Mucosa of descending colon (tissue), 3 donors: Measurements from ENCODE around the gene GARS1. TPM values are rescaled to one million over a fixed set of nuclear protein-coding genes. Genes with fewer than 3 reads are reported as not detected.
A peak's percentile ranks its signal among the peaks of the same experiment; 100 is the strongest.

ENCODE experiments used
- ATAC-seq: fragments of 200-7000 bp; cut with Tn5 transposase; one replicate; pipeline ENCODE4 v1.9.1; 2020; ENCODE audit warnings: mild to moderate bottlenecking, moderate library complexity
- DNase-seq, 3 donors: peaks; one replicate each; pipeline ENCODE4 v3.0.0-alpha.2; 2020
- H3K36me3 ChIP-seq: fragments of 200-600 bp; one replicate; pipeline ENCODE4 v1.8.0; 2021; ENCODE audit warnings: low read depth, mild to moderate bottlenecking
- H3K4me1 ChIP-seq: fragments of 200-600 bp; one replicate; pipeline ENCODE4 v1.8.0; 2021; ENCODE audit warnings: low read depth, mild to moderate bottlenecking
- H3K4me3 ChIP-seq: fragments of 200-600 bp; one replicate; pipeline ENCODE4 v1.8.0; 2021; ENCODE audit warnings: mild to moderate bottlenecking
- H3K9me3 ChIP-seq: fragments of 200-600 bp; one replicate; pipeline ENCODE4 v1.8.0; 2021; ENCODE audit warnings: mild to moderate bottlenecking
- intact Hi-C, 2 donors: fragments of 100-400 bp; cut with DNase I in 1 of 2; cut with micrococcal nuclease in 1 of 2; formaldehyde crosslinking; loops; one replicate each; pipeline versions ENCODE4 v1.11.0 to v1.11.1; 2022; cut with DNase I, micrococcal nuclease
- long read RNA-seq, 2 donors: library from polyadenylated mRNA; unstranded; transcript quantifications; one replicate each; pipeline ENCODE4 v2.0.0, GENCODE V29; 2019 to 2021
- total RNA-seq, 3 donors: library from RNA; stranded (reverse); fragmentation: NEBNext Ultra II Directional in 2 of 3; extraction: Animal tissue kit (Norgen Biotek cat#: 25700) in 2 of 3; gene quantifications; one replicate each; pipeline versions ENCODE4 v1.2.1 to v1.2.4, GENCODE V29; 2021 to 2023
- TF ChIP-seq, protein P1 (sequence below): fragments of 200-600 bp; IDR thresholded peaks from one replicate; pipeline ENCODE4 v1.8.0; 2022; ENCODE audit warnings: antibody characterized with exemption, mild to moderate bottlenecking
- donor health status: DM: no; HTN: no; CAD: no; lungs with moderate emphysema.
- donor health status: DM: no; HTN: no; CAD: no.
- donor health status: DM: no; HTN: yes; CAD: no.

GARS1 gene, protein sequence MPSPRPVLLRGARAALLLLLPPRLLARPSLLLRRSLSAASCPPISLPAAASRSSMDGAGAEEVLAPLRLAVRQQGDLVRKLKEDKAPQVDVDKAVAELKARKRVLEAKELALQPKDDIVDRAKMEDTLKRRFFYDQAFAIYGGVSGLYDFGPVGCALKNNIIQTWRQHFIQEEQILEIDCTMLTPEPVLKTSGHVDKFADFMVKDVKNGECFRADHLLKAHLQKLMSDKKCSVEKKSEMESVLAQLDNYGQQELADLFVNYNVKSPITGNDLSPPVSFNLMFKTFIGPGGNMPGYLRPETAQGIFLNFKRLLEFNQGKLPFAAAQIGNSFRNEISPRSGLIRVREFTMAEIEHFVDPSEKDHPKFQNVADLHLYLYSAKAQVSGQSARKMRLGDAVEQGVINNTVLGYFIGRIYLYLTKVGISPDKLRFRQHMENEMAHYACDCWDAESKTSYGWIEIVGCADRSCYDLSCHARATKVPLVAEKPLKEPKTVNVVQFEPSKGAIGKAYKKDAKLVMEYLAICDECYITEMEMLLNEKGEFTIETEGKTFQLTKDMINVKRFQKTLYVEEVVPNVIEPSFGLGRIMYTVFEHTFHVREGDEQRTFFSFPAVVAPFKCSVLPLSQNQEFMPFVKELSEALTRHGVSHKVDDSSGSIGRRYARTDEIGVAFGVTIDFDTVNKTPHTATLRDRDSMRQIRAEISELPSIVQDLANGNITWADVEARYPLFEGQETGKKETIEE
- total RNA-seq, result 10 to 100 TPM; 46.2 to 68.6 (median 55.0) TPM
- long read RNA-seq, donor 1, transcript GARS-201 (17 exons, 2,634 nt), result major isoform, 89 of 97 reads
- long read RNA-seq, donor 1, partial matches to known transcripts, result 2 of 97 reads
- long read RNA-seq, donor 1, other reads (novel, unspliced or antisense), result 5 of 97 reads
- long read RNA-seq, donor 2, transcript GARS-201 (17 exons, 2,634 nt), result major isoform, 36 of 40 reads
- long read RNA-seq, donor 2, partial matches to known transcripts, result 2 of 40 reads
- long read RNA-seq, donor 2, other reads (novel, unspliced or antisense), result 2 of 40 reads

DNA sequence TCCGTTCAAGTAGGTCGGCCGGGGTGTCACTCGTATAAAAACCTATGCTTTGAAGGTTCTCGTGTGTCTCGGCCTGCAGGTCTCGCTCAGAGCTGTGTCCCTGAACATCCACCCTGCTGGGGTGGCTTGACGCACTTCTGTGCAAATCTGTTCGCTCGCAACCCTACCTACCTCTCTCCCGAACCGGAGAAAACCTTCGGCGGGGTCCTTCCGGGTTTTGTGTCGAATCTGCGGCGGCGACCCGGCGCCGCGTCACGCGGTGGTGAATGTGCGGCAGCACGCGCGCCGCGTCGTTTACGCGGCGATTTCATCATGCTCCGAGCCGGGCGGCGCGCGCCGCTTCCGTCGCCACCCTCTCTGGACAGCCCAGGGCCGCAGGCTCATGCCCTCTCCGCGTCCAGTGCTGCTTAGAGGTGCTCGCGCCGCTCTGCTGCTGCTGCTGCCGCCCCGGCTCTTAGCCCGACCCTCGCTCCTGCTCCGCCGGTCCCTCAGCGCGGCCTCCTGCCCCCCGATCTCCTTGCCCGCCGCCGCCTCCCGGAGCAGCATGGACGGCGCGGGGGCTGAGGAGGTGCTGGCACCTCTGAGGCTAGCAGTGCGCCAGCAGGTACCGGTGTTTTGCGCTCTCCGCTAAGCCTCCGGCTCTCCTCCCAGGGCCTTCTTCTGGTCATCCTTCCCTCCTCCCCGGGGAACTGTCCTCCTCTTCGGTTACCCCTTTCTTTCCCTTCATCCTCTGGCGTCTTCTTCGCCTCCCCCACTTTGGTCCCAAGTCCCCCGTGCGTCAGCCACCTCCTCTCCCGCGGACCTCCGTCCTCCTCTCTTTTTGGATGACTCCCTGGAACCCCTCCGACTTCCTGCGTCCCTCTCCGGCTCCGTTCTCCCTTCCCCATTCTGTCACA is at the start of gene GARS1:
TSS of gene GARS1 (plus strand) at position 339 of the 896 bp plus-strand sequence. CDS start at position 383, 44 bp downstream.
- no peaks in the 10 kb centered on the region for H3K36me3 ChIP-seq
- peak within 1 kb of the TSS; percentile 98 for H3K4me3 ChIP-seq
- intact Hi-C loops, result no loop called here
- H3K4me1 ChIP-seq, result peaks cover 6% of the 10 kb centered on the region
- peak; percentile 96 for ATAC-seq
- TF ChIP-seq, protein P1, sequence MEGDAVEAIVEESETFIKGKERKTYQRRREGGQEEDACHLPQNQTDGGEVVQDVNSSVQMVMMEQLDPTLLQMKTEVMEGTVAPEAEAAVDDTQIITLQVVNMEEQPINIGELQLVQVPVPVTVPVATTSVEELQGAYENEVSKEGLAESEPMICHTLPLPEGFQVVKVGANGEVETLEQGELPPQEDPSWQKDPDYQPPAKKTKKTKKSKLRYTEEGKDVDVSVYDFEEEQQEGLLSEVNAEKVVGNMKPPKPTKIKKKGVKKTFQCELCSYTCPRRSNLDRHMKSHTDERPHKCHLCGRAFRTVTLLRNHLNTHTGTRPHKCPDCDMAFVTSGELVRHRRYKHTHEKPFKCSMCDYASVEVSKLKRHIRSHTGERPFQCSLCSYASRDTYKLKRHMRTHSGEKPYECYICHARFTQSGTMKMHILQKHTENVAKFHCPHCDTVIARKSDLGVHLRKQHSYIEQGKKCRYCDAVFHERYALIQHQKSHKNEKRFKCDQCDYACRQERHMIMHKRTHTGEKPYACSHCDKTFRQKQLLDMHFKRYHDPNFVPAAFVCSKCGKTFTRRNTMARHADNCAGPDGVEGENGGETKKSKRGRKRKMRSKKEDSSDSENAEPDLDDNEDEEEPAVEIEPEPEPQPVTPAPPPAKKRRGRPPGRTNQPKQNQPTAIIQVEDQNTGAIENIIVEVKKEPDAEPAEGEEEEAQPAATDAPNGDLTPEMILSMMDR, result no peak
- DNase-seq, result peak; percentile 91 to 93 (median 93)
- H3K9me3 ChIP-seq, result no peaks in the 10 kb centered on the region

DNA sequence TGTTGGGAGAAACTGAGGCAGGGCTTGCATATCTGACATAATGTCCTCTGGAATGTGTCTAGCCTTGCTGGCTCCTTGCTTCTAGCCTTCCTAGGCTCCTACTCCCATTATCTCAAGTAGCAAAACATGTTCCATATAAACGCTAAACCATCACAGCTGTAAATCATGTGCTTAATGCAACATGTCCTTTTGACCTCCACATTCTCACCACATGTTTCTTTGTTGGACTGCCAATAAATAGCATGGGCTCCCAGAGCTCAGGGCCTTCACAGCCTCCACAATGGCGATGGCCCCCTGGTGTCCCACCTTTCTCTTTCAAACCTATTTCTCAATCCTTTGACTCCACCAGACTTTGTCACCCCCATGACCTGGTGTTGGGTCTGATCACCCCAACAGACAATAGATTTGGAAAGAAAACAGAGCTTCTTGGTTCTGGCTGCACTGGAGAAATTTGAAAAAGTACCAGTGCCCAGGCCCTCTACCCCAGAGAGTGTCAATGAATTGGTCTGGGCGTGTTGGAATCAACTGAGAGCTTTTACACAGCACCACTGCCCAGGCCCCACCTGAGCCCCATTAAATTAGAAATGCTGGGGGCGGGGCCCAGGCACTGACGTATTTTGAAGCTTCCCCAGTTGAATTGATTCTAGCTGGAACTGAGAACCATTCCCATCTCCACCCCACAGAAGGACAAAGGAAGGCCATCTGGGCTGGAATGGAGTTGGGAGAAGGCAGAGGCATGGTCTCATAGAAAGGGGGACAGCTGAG is 48.7 kb upstream of the GARS1 start:
- DNase-seq (no peak), ATAC-seq (no peak)
- Histone ChIP-seq H3K36me3 (no peaks in the 10 kb centered on the region), H3K4me1 (no peaks in the 10 kb centered on the region), H3K9me3 (no peaks in the 10 kb centered on the region), H3K4me3 (no peak overlapping the region)
- TF ChIP-seq, protein P1, result no peak
- intact Hi-C loops, result no loop called here

DNA sequence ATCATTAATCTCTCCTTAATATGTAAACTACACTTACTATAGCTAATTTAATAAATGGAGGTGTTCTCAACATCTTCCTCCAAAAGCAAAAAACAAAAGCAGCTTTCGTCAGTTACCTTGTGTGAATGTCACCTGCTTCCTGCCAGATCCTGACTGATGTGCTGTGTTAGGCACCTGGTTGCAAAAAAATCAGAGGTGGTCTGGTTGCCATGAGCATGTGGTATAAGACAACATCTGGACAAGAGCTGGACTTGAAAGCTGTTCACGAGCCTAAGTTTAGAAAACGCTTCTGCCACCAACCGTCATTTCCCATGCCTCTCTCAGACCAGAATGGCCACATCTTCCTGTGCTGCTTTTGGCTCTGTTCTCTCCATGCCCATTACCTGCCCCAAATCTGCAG is 48.1 kb upstream of the GARS1 start:
- Histone ChIP-seq H3K9me3 (no peaks in the 10 kb centered on the region), H3K4me1 (no peaks in the 10 kb centered on the region), H3K4me3 (no peak overlapping the region), H3K36me3 (no peaks in the 10 kb centered on the region)
- intact Hi-C loops, result no loop called here
- ATAC-seq (no peak), DNase-seq (no peak)
- TF ChIP-seq, protein P1, result no peak

DNA sequence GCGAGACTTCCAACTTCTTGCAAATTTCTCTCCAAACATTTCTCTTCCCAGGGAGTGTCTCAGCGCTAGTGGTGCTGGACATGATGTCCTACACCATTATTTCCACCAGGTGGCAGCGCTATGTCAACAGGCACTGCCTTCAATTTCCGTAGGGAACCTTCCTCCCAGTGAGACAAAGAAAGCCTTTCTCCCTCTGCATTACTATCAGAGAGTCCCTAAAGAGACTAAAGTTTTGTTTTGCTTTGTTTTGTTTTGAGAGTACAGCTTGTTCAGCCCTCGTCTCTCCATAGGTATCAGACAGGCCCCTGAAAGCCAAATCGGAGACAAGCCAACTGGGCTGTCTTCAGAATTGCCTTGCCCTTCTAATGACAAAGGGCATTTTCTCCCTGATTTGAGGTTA is 45.8 kb upstream of the GARS1 start:
- no peaks in the 10 kb centered on the region for H3K4me1 ChIP-seq
- intact Hi-C loops, result no loop called here
- no peaks in the 10 kb centered on the region for H3K9me3 ChIP-seq
- peak; percentile 90 for ATAC-seq
- TF ChIP-seq, protein P1, result peak; percentile 74
- peak in 2 of 3 donors; percentile 67 to 87 for DNase-seq
- no peaks in the 10 kb centered on the region for H3K36me3 ChIP-seq
- H3K4me3 ChIP-seq, result no peak overlapping the region
